Measurements from ENCODE around the gene HOXB3. TPM values are rescaled to one million over a fixed set of nuclear protein-coding genes. Genes with fewer than 3 reads are reported as not detected.

Gene HOXB3
- total and polyA plus RNA-seq, 2 of the 13 experiments (the other 11 are each of a cell fraction or from before 2014, with no cell fraction given), result not detected

DNA sequence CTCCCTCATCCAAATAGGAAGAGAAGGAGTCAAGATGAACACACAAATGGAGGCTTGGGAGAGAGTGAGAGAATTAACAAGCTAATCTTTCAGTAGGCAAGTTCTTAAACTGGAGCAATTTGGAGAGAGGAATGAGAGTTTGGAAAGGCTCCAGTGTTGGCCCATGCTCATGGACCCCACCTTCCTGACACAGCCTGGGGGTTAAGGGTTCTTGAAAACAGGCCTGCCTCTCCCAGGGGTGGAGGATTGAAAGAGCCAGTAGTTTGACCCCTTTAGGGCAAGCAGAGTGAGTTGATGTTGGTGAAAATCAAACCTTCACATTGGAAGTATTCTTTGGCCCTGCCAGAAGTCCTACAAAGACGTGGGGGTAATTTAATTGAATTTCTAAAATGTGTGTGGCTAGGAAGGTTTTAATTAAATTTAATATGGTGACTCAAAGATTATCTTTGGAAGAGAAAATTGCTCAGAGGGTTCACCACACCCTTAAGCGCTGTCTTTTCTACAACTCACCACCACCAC, 5.8 kb downstream of the HOXB3 start:
- H4K20me1 ChIP-seq (ENCODE audit: insufficient read depth, low read length), result peaks cover 4% of the 10 kb centered on the region; the same call in 1 of the 2 replicates
- no peak for TF ChIP-seq ZNF577 (CRISPR knock-in tag; IDR thresholded peaks at IDR 0.05; ENCODE audit: borderline replicate concordance, low read depth)
- TF ChIP-seq, protein P1, sequence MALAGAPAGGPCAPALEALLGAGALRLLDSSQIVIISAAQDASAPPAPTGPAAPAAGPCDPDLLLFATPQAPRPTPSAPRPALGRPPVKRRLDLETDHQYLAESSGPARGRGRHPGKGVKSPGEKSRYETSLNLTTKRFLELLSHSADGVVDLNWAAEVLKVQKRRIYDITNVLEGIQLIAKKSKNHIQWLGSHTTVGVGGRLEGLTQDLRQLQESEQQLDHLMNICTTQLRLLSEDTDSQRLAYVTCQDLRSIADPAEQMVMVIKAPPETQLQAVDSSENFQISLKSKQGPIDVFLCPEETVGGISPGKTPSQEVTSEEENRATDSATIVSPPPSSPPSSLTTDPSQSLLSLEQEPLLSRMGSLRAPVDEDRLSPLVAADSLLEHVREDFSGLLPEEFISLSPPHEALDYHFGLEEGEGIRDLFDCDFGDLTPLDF (CRISPR knock-in tag; IDR thresholded peaks at IDR 0.05), result no peak
- TF ChIP-seq TEAD2 (CRISPR knock-in tag; IDR thresholded peaks at IDR 0.05), result no peak
- no TSS peak for BruUV-seq (replicated peaks)
- no peak overlapping the region for H3K9ac ChIP-seq (ENCODE audit: insufficient read depth, low read depth, low read length)
- no peak for DNase-seq (ENCODE audit: low spot score)
- POLR2A ChIA-PET, result no interaction called here
- in situ Hi-C loops (cut with HindIII; ENCODE audit: extremely low pct_ligation_motif_present, low pct_unique_long_range_greater_than_20kb), result no loop called here
- peaks cover 31 to 95% of the 10 kb centered on the region in 2 experiments for H3K27me3 ChIP-seq (ENCODE audit: control insufficient read depth in 1 of 2, insufficient read depth in 2 of 2, low read length in 2 of 2)
- no peaks in the 10 kb centered on the region for H3K36me3 ChIP-seq (replicated peaks in 1 of 2; ENCODE audit: control insufficient read depth in 1 of 2, insufficient read depth in 2 of 2, low read length in 2 of 2)
- peaks cover 7% of the 10 kb centered on the region; the same call in 1 of the 2 replicates for H3K4me1 ChIP-seq (ENCODE audit: insufficient read depth, low read length)
- H3K79me2 ChIP-seq (ENCODE audit: insufficient read depth, low read length), result no peaks in the 10 kb centered on the region
- 6% methylated on average over 2 of the region's 2 CpGs for WGBS (ENCODE audit: low lambda C conversion rate)
- FAIRE-seq, result no peak
- H3K4me3 ChIP-seq (replicated peaks in 1 of 3; ENCODE audit: insufficient read depth in 1 of 3, low read depth in 2 of 3, low read length in 3 of 3), result no peak overlapping the region
- H3K4me2 ChIP-seq (ENCODE audit: low read depth, low read length), result no peak overlapping the region
- H3K9me3 ChIP-seq (ENCODE audit: low read length), result no peaks in the 10 kb centered on the region
- no peak for ATAC-seq
- CTCF ChIA-PET (ENCODE audit: low intra/inter-chr PET ratio, low total read pairs), result no interaction called here
- no peak overlapping the region for H3K27ac ChIP-seq (ENCODE audit: extremely low read length, insufficient read depth, low read length)
- no peak overlapping the region for H2AFZ ChIP-seq (ENCODE audit: low read length)
- intact Hi-C loops (cut with micrococcal nuclease; ENCODE audit: unreplicated experiment), result no loop called here

DNA sequence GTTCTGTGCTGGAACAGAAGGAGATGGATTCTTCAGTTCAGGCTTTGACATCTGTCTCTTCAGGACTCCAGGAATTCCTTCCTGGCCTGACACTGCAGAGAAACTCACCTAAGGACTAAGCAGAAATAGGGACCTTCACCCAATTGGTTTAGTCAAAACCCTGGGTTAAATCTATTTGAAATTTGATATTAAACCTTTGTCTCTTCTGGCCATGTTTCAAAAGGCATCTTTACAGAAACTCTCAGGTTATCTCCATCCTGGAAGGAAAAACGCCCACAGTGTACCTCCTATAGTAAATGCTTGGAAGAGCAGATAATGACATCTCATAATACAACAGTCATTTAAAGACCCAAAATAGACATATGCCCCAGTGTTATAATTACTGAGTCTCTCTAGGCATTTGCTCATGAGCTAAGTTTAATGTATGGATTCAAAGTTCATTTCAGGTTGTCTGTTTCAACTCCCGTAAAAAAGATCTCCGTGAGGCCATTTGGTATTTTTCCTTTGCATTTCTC, 6.3 kb downstream of the HOXB3 start:
- TF ChIP-seq HNRNPLL (IDR thresholded peaks at IDR 0.05; ENCODE audit: low read depth, low read length, poor library complexity, severe bottlenecking), result no peak
- no peak for TF ChIP-seq FOSL1 (CRISPR knock-in tag; IDR thresholded peaks at IDR 0.05; ENCODE audit: borderline replicate concordance)
- TF ChIP-seq, protein P2, sequence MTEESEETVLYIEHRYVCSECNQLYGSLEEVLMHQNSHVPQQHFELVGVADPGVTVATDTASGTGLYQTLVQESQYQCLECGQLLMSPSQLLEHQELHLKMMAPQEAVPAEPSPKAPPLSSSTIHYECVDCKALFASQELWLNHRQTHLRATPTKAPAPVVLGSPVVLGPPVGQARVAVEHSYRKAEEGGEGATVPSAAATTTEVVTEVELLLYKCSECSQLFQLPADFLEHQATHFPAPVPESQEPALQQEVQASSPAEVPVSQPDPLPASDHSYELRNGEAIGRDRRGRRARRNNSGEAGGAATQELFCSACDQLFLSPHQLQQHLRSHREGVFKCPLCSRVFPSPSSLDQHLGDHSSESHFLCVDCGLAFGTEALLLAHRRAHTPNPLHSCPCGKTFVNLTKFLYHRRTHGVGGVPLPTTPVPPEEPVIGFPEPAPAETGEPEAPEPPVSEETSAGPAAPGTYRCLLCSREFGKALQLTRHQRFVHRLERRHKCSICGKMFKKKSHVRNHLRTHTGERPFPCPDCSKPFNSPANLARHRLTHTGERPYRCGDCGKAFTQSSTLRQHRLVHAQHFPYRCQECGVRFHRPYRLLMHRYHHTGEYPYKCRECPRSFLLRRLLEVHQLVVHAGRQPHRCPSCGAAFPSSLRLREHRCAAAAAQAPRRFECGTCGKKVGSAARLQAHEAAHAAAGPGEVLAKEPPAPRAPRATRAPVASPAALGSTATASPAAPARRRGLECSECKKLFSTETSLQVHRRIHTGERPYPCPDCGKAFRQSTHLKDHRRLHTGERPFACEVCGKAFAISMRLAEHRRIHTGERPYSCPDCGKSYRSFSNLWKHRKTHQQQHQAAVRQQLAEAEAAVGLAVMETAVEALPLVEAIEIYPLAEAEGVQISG (CRISPR knock-in tag; IDR thresholded peaks at IDR 0.05), result no peak
- no peak for TF ChIP-seq CBX2 (IDR thresholded peaks at IDR 0.05; ENCODE audit: low read depth, low read length)
- no peak for TF ChIP-seq CBX2 (CRISPR knock-in tag; IDR thresholded peaks at IDR 0.05; ENCODE audit: low read depth)
- no peak for TF ChIP-seq HMGA1 (CRISPR knock-in tag; conservative IDR thresholded peaks at IDR 0.05)
- TF ChIP-seq KLF16 (CRISPR knock-in tag; IDR thresholded peaks at IDR 0.05), result no peak
- Histone ChIP-seq H3K9ac (ENCODE audit: insufficient read depth, low read depth, low read length) (no peak overlapping the region), H3K4me2 (ENCODE audit: low read depth, low read length) (no peak overlapping the region), H3K4me1 (ENCODE audit: insufficient read depth, low read length) (peaks cover 7% of the 10 kb centered on the region; the same call in 1 of the 2 replicates), H3K27me3 (ENCODE audit: control insufficient read depth in 1 of 2, insufficient read depth in 2 of 2, low read length in 2 of 2) (peaks cover 33 to 95% of the 10 kb centered on the region in 2 experiments), H2AFZ (ENCODE audit: low read length) (no peak overlapping the region), H3K36me3 (replicated peaks in 1 of 2; ENCODE audit: control insufficient read depth in 1 of 2, insufficient read depth in 2 of 2, low read length in 2 of 2) (no peaks in the 10 kb centered on the region), H4K20me1 (ENCODE audit: insufficient read depth, low read length) (peaks cover 4% of the 10 kb centered on the region; the same call in 1 of the 2 replicates), H3K27ac (ENCODE audit: extremely low read length, insufficient read depth, low read length) (no peak overlapping the region), H3K9me3 (ENCODE audit: low read length) (no peaks in the 10 kb centered on the region), H3K4me3 (replicated peaks in 1 of 3; ENCODE audit: insufficient read depth in 1 of 3, low read depth in 2 of 3, low read length in 3 of 3) (no peak overlapping the region), H3K79me2 (ENCODE audit: insufficient read depth, low read length) (no peaks in the 10 kb centered on the region)
- FAIRE-seq (no peak), DNase-seq (ENCODE audit: low spot score) (no peak), ATAC-seq (no peak)
- in situ Hi-C loops (cut with HindIII; ENCODE audit: extremely low pct_ligation_motif_present, low pct_unique_long_range_greater_than_20kb), result no loop called here
- 4% methylated on average over 3 of the region's 3 CpGs for WGBS (ENCODE audit: low lambda C conversion rate)
- ChIA-PET CTCF (ENCODE audit: low intra/inter-chr PET ratio, low total read pairs) (no interaction called here), POLR2A (no interaction called here)
- no TSS peak for BruUV-seq (replicated peaks)
- intact Hi-C loops (cut with micrococcal nuclease; ENCODE audit: unreplicated experiment), result no loop called here
